HG03175 (cell line): ENCODE results near the gene RNGTT.

ENCODE experiments used
- ATAC-seq: cut with Tn5 transposase; IDR thresholded peaks from one replicate; pipeline ENCODE4 v1.9.1; 2021; ENCODE audit warnings: mild to moderate bottlenecking, moderate library complexity; ENCODE audit not compliant: unreplicated experiment

Gene RNGTT

DNA sequence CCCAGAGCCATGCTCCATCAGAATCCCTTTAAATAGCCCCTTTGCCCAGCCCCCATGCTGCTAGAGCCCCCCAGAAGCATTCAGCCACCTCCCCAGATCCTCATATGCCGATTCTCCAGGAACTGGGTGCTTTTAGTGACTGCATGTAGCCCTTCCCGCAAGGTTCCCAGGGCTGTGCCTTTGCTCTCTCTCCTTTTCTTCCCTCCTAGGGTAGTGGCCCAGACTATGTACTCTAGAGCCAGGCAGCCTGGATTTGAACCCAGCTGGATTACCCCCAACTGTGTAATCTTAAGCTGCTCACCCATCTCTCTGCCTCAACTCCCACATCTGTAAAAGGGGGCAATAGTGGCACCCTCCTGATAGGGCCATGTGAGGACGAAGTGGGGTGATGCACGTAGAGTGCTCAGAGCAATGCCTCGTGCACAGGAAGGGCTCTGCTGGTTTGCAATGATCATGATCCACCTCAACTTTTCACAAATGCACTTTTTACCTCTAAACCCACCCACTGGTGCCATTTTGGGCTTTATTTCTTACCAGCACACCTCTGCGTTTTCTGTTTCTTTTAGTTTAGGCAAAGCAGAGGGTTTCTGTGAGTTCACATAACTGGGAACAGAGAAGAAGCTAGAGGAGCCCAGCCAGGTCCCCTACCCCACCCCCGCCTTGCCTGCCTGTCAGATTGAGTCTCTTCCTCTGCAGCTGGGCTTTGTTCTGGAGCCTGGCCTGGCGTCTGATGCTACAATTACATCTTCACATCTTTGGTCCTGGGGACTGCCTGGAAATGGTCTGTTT, 396.5 kb downstream of the RNGTT start:
- no peak for ATAC-seq

- no peak for ATAC-seq
Measured at GRCh38 chr6:88565836-88566235, 397.6 kb downstream of the RNGTT start.

GRCh38 chr6:88565409-88565811, 398.0 kb downstream of the RNGTT start:
- ATAC-seq: no peak

DNA sequence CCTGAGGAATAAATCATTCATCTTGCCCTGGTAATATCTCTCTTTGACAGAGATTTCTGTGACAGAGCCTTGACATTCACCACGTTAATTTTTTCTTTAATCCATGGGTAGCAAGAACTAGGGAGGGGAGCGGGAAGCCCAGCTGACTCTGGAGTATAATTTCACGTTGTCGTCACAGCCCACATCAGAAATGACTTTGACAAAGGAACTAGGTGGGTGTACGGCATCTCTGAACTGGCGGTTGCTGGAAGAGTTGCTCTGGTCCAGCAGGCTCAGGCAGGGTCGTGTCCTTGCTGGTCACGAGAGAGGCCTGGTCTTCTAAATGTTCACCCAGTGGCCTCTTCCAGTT, 400.2 kb downstream of the RNGTT start:
- ATAC-seq: no peak

DNA sequence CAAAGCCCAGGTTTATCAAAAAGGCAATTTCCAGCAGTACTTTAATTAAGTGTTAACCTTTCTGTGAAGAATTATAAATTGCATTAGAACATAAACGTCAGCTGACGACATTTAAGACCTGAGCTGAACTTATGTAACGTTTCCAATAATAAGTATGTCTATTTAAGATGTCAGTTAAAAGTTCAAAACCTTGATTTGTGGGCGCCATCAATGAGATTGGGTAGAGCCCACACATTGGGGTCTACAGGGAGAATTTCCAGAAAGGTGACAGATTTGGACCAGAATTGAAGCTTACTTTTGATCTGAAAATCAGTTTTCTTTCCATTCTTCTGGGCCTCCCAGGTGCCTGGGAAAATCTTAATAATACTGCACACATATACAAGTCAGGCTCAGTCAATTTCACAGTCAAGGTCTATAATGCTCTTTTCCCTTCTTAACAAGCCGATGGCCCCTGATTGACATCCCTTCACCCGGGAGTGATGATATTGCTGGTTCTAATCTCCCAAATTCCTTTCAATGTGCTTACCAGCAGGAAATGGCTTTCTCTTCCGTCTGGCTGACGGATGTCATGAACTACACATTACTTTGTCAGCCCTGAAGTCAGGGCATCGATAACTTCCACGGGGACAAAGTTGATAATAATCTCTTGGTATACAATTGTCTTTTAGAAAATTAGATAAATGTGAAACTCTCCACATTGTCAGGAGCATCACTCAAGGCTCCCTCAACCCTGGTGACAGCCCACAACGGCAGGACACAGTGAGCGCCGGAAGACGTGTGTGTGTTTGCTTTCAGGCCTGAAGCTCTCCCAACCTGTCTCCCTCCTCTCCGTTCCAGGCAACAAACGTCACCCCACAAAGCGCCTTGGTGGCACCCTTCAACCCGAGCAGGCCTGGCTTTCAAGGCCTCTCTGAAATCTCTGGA, 400.8 kb downstream of the RNGTT start:
- no peak for ATAC-seq

DNA sequence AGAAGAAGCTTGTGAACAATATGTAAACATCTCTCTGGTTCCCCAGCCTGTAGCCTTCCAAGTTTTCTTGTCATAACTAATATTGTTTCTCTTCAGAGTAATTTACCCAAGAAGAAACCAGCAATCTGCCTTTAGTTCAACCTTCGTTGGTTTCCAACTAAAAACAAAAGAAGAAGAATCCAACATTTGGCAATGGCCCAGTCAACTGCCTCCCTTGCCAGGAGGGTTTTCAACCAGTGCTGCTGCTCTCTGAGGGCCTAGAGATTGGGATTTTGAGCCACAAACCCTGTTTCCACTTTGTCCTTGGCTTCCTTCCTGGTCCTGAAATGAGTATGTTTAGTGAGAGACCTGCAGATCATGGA, 401.5 kb downstream of the RNGTT start:
- ATAC-seq: no peak

GRCh38 chr6:88561034-88561953, 402.1 kb downstream of the RNGTT start:
- ATAC-seq: no peak
